ENCODE results near the gene CCL19. TPM values are rescaled to one million over a fixed set of nuclear protein-coding genes. Genes with fewer than 3 reads are reported as not detected.

The CCL19 gene
- total RNA-seq, 1 experiment from 2014 or later, result not detected

- TF ChIP-seq ARID4B (CRISPR knock-in tag; IDR thresholded peaks at IDR 0.05; ENCODE audit: borderline replicate concordance), result no peak
- no peak for TF ChIP-seq ZSCAN18 (CRISPR knock-in tag; IDR thresholded peaks at IDR 0.05)
- no peak for TF ChIP-seq STAT6 (CRISPR knock-in tag; conservative IDR thresholded peaks at IDR 0.05; ENCODE audit: low read depth)
- TF ChIP-seq USF2 (CRISPR knock-in tag; IDR thresholded peaks at IDR 0.05), result no peak
- no peak for TF ChIP-seq E2F4 (CRISPR knock-in tag; IDR thresholded peaks at IDR 0.05; ENCODE audit: borderline replicate concordance, low read depth)
- TF ChIP-seq IRF2 (CRISPR knock-in tag; IDR thresholded peaks at IDR 0.05; ENCODE audit: borderline replicate concordance, low read depth), result no peak
- TF ChIP-seq RORB (CRISPR knock-in tag; IDR thresholded peaks at IDR 0.05), result no peak
- no peak for TF ChIP-seq FOXK1 (CRISPR knock-in tag; IDR thresholded peaks at IDR 0.05)
- no peak for TF ChIP-seq ZNF423 (CRISPR knock-in tag; IDR thresholded peaks at IDR 0.05)
- no peak for TF ChIP-seq GABPB1 (CRISPR knock-in tag; IDR thresholded peaks at IDR 0.05)
- TF ChIP-seq ZNF671 (CRISPR knock-in tag; IDR thresholded peaks at IDR 0.05), result no peak
- TF ChIP-seq CDX4 (CRISPR knock-in tag; IDR thresholded peaks at IDR 0.05; ENCODE audit: borderline replicate concordance), result no peak
- no peak for TF ChIP-seq ZMAT4 (CRISPR knock-in tag; IDR thresholded peaks at IDR 0.05)
Observed at GRCh38 chr9:34662526-34663302, 28.4 kb downstream of the CCL19 start, which contains the start of gene CCL27 (continued).

All from WTC11 (cell line).